GM04504 (cell line): ENCODE measurements around the gene DGAT2L6.

Experiments
- DNase-seq: peaks from one replicate; pipeline ENCODE4 v3.0.0-alpha.2; 2012; ENCODE audit warnings: low read depth

Gene DGAT2L6

DNA sequence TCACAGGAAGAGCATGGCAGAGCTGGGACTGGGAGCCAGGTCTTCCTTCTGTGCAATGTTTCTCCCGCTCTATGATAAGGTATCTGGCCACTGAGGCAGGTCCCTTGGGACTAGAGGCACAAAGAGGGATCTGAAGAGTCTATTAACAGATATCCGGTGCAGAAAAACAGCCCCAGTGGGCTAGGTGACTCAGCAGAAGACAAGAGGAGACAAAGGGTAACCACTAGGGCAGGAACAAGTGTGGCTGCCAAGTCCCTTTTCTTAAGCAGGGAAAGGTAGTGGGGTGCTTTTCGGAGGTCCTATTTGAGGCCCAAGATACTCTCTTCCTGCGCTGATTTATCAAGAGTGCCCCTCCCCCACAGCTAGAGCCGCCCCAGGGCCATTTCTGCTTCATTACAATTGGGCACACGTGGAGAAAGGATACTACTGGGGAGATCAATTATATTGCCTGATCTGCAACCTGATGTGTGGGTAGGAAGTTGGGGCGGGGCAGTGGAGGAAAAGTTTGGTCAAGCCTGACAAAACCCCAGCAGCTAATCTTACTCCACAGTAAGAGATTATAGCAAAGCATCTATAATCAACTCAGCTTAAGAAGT is at the start of gene DGAT2L6:
Gene DGAT2L6, plus strand, starts transcription at position 546 of the 596 bp plus-strand sequence. CDS start 100 bp downstream, outside the sequence.
- no peak for DNase-seq

DNA sequence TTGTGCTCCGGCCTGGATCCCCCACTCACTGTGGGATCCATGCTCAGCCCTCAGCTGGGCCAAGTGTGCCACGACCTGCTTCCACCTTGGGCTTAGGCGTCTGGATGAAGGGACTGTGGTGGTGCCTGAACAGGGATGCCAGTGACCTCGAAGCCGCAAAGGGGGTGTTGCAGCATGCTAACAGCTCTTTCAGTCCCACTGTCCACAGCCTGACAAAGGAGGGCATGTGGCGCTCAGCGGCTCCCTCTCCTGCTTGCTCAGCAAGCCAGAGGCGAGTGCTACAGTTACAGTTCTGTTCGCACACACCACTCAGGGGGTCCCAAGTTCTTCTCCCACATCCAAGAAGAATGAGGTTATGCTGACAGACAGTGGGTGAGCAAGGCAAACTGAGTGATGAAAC is 49.2 kb upstream of the DGAT2L6 start:
- no peak for DNase-seq

GRCh38 chrX:70129816-70130215 is 47.5 kb upstream of the DGAT2L6 start:
- no peak for DNase-seq

GRCh38 chrX:70132224-70132623 is 45.1 kb upstream of the DGAT2L6 start:
- DNase-seq, result no peak

- no peak for DNase-seq
Observed at GRCh38 chrX:70132877-70133302, 44.4 kb upstream of the DGAT2L6 start.

- peak; percentile 64 for DNase-seq
Observed at GRCh38 chrX:70133303-70134115, 43.8 kb upstream of the DGAT2L6 start, which contains the start of gene IGBP1. Gene IGBP1, plus strand, starts transcription at chrX:70133447. Its CDS starts 501 bp downstream, at chrX:70133948.

- DNase-seq, result no peak
Observed at GRCh38 chrX:70134116-70134477, 43.2 kb upstream of the DGAT2L6 start.

DNA sequence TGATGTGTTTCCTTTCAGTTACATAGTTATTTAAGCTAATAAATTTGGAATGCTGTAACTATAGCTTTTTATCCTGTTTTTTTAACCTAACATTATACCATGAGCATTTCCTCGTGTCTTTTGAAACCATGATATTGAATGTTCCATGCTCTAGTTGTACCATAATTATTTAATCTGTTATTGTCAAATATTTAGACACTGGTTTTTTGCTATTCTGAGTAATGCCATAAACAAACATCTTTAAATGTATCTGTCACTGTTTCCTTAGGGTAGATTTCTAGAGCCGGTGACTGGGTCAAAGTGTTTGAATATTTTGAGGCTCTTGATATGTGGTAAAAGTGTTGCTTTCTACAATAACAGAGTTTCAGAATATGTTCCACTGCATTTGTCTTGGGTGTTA is 38.7 kb upstream of the DGAT2L6 start:
- no peak for DNase-seq

DNA sequence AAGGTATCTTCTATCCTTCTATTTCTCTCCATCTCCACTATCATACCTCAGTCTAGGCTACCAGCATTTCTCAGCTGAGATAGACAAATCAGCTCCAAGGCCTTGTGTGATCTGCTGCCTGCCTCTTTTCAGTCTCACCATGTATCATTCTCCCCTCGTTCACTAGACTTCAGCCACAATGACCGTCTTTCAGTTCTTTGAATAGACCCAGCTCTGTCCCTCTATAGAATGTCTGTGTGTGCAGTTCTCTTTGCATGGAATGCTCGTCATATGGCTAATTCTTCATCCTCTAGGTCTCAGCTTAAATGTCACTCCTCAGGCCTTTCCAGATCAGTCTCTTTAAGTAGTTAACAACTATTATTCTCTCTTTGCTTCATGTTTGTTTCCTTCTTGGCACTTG is 37.5 kb upstream of the DGAT2L6 start:
- DNase-seq, result no peak

DNA sequence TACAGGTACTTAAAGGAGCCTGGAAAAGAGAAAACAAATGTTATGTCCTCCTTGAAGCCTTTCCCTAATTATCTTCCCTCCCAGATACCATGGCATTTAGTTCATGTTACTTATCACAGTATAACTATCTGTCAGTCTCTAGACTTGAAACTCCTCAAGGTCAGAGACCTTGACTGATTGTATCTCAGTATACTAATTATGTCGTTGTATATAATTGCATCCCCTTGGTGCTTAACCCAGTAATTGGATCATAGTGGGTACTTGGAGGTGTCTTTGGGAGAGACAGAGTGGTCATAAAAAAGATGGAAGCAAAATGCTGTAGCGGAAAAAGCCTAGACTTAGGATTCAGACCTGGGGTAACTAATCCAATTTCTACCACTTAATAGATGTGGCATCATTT is 35.9 kb upstream of the DGAT2L6 start:
- DNase-seq, result no peak

- DNase-seq, result peak; percentile 1
Observed at GRCh38 chrX:70166601-70167590, 10.4 kb upstream of the DGAT2L6 start.

GRCh38 chrX:70168238-70169188 is 8.8 kb upstream of the DGAT2L6 start:
- peak; percentile 22 for DNase-seq

DNA sequence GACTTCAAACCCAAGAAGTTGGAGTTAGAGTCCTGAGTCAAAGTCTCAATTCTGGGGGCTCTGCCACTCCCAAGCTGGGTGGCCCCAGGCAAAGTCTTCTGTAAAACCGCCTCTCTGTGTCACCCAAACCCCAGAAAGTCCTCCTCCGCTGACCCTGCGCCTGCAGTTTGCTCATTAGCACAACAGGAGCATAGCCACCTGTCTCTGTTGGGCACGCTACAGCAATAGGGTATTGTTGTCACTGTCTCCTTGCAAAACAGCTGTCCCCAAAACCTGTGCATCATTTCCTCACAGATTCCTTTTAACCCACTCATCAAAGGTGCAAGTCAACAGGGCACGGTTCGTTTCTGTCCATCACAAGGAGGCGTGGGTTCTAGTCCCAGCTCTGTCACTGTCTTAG is 8.0 kb upstream of the DGAT2L6 start:
- no peak for DNase-seq

DNA sequence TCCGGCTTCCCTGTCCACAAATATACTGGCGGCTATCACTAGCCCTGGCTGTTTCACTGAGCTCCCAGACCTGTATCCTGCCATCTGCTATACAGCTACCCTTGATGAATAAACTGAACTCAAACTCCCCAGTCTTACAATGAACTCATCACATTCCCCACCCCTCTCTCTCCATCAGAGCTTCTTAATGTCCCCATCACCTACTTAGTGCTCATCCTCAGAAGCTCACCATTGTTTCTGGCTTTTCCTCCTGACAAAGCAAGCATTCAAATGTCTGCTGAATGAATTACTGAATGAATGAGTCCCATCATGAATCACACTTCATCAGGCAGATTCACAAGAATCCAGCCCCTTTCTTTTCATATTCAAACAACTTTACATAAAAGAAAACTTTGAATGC is 5.7 kb upstream of the DGAT2L6 start:
- DNase-seq, result no peak

DNA sequence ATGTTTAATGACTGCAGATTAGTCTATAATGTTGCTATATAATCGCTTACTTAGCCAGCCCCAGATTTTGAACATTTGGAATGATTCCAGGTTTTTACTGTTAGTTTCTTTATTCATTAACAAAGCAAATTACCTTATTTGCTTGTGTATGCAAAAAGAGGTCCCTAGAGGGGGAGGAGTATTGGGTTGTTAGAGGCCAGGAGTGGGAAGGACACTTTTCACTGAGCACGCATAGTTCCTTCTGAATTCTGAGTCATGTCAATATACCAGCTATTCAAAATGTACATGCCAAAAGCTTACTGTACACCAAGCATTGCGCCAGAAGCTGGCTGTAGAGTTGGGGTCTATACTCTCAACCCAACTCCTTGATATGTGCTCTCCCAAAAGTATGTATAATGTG is 5.1 kb upstream of the DGAT2L6 start:
- no peak for DNase-seq

DNA sequence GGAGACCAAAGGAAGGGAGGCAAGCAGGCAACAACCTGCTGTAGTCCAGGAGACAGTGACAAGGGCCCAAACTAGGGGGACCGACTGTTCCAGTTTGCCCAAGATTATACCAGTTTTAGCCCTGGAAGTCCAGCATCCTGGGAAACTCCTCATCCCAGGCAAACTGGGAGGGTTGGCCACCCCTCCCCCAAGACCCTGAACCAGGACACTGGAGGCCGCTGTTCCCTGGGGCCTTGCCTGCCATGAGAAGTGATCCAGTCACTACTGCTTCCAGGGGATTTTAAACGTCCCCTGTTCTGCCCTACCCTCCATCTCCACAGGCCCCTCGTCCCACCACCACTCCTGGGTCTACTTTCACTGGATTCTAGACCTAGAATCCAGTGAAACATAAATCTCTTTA is 4.3 kb upstream of the DGAT2L6 start:
- no peak for DNase-seq

- DNase-seq, result peak; percentile 1
Observed at GRCh38 chrX:70174754-70175153, 2.5 kb upstream of the DGAT2L6 start.

GRCh38 chrX:70175338-70175737 is 1.9 kb upstream of the DGAT2L6 start:
- no peak for DNase-seq

- DNase-seq, result no peak
Observed at GRCh38 chrX:70183091-70183490, 5.8 kb downstream of the DGAT2L6 start.

GRCh38 chrX:70190225-70190624 is 12.9 kb downstream of the DGAT2L6 start:
- DNase-seq, result no peak
